Spinal cord (tissue), 10 donors: ENCODE data around the gene EIF4E1B. TPM values are rescaled to one million over a fixed set of nuclear protein-coding genes. Genes with fewer than 3 reads are reported as not detected.

Experiments used
- DNase-seq, 6 donors: peaks; one replicate each; pipeline versions ENCODE4 v3.0.0 to v3.0.0-alpha.2; 2013 to 2015; ENCODE audit warnings: low spot score in 6 of 6, low read depth in 4 of 6
- H3K27ac ChIP-seq: one replicate; pipeline ENCODE4 v1.5.1; 2013; ENCODE audit warnings: low read depth, low read length, control low read depth
- H3K27me3 ChIP-seq: one replicate; pipeline ENCODE4 v1.6.1; 2013; ENCODE audit warnings: low read length; ENCODE audit not compliant: control insufficient read depth, insufficient read depth
- H3K36me3 ChIP-seq: one replicate; pipeline ENCODE4 v1.6.1; 2013; ENCODE audit warnings: low read length; ENCODE audit not compliant: control insufficient read depth, insufficient read depth
- H3K4me1 ChIP-seq: one replicate; pipeline ENCODE4 v1.6.1; 2013; ENCODE audit warnings: low read length; ENCODE audit not compliant: control insufficient read depth, insufficient read depth
- H3K4me3 ChIP-seq: one replicate; pipeline ENCODE4 v1.5.1; 2013; ENCODE audit warnings: low read depth, low read length, control low read depth
- H3K9me3 ChIP-seq: one replicate; pipeline ENCODE4 v1.6.1; 2013; ENCODE audit warnings: low read length; ENCODE audit not compliant: control insufficient read depth, insufficient read depth
- WGBS: methylation state at CpG from one replicate; pipeline ENCODE4 v1.1.5; 2013; ENCODE audit warnings: missing lambda C conversion rate; ENCODE audit not compliant: insufficient coverage; 5-methylcytosine and 5-hydroxymethylcytosine counted together
- polyA plus RNA-seq, 2 donors: library from polyadenylated mRNA; unstranded; fragments of 120-200 nt; gene quantifications; one replicate each; pipeline ENCODE4 v1.2.1, GENCODE V29; 2013; ENCODE audit not compliant: insufficient read length in 2 of 2
- total RNA-seq, 2 donors: library from RNA; depleted of rRNA in 1 of 2; stranded (reverse); fragments of 120-200 nt in 1 of 2; fragments of >200 nt in 1 of 2; gene quantifications; one replicate each; pipeline versions ENCODE4 v1.2.3 to v1.2.4, GENCODE V29; 2013 to 2014
- donor health status: healthy.

Gene EIF4E1B
- total and polyA plus RNA-seq, 4 donors: 0.44 to 4.0 (median 1.6) TPM

- Histone ChIP-seq H3K27ac (no peak overlapping the region), H3K36me3 (no peaks in the 10 kb centered on the region), H3K27me3 (no peaks in the 10 kb centered on the region), H3K4me3 (no peak overlapping the region), H3K4me1 (peaks cover 31% of the 10 kb centered on the region), H3K9me3 (no peaks in the 10 kb centered on the region)
- DNase-seq: no peak
- WGBS: 80% methylated on average over 7 of the region's 11 CpGs
Observed at GRCh38 chr5:176643491-176644219, 13.2 kb downstream of the EIF4E1B start.

- Histone ChIP-seq H3K4me3 (no peak overlapping the region), H3K4me1 (peaks cover 34% of the 10 kb centered on the region), H3K36me3 (no peaks in the 10 kb centered on the region), H3K27ac (no peak overlapping the region), H3K27me3 (no peaks in the 10 kb centered on the region), H3K9me3 (no peaks in the 10 kb centered on the region)
- no peak for DNase-seq
- WGBS: 61% methylated on average over 7 of the region's 9 CpGs
Observed at GRCh38 chr5:176644294-176644693, 13.8 kb downstream of the EIF4E1B start.

- Histone ChIP-seq H3K4me1 (peaks cover 31% of the 10 kb centered on the region), H3K4me3 (no peak overlapping the region), H3K9me3 (no peaks in the 10 kb centered on the region), H3K27me3 (no peaks in the 10 kb centered on the region), H3K36me3 (peaks cover 6% of the 10 kb centered on the region), H3K27ac (no peak overlapping the region)
- 82% methylated on average over 18 of the region's 22 CpGs for WGBS
- DNase-seq: no peak
Observed at GRCh38 chr5:176644878-176645670, 14.6 kb downstream of the EIF4E1B start.

GRCh38 chr5:176646049-176646706 lies 15.7 kb downstream of the EIF4E1B start:
- H3K27ac ChIP-seq: no peak overlapping the region
- no peaks in the 10 kb centered on the region for H3K27me3 ChIP-seq
- no peaks in the 10 kb centered on the region for H3K9me3 ChIP-seq
- H3K4me3 ChIP-seq: no peak overlapping the region
- 97% methylated on average over 5 of the region's 7 CpGs for WGBS
- H3K36me3 ChIP-seq: peaks cover 15% of the 10 kb centered on the region
- DNase-seq: no peak
- H3K4me1 ChIP-seq: peaks cover 37% of the 10 kb centered on the region

GRCh38 chr5:176646707-176647029 lies 16.2 kb downstream of the EIF4E1B start:
- H3K27ac ChIP-seq: peak overlapping the region; percentile 76
- peak overlapping the region; percentile 44 for H3K4me3 ChIP-seq
- WGBS: 27% methylated on average over 11 of the region's 11 CpGs

GRCh38 chr5:176647030-176647842 lies 16.8 kb downstream of the EIF4E1B start, which contains the start of gene TSPAN17:
TSS of gene TSPAN17 (plus strand) at chr5:176647484. CDS start at chr5:176647616, 132 bp downstream.
- under 1% methylated on average over 58 of the region's 63 CpGs for WGBS

More at GRCh38 chr5:176646707-176647029, 16.2 kb downstream of the EIF4E1B start:
- Histone ChIP-seq H3K4me1 (peaks cover 42% of the 10 kb centered on the region), H3K36me3 (peaks cover 19% of the 10 kb centered on the region), H3K9me3 (no peaks in the 10 kb centered on the region), H3K27me3 (no peaks in the 10 kb centered on the region)
- DNase-seq: no peak

GRCh38 chr5:176647843-176648473 lies 17.5 kb downstream of the EIF4E1B start:
- DNase-seq: peak in 2 of 6 donors; percentile 51 to 70
- 4% methylated on average over 15 of the region's 20 CpGs for WGBS
- no peak overlapping the region for H3K27ac ChIP-seq

More at GRCh38 chr5:176647030-176647842, 16.8 kb downstream of the EIF4E1B start, which contains the start of gene TSPAN17:
- Histone ChIP-seq H3K4me1 (peaks cover 47% of the 10 kb centered on the region), H3K27ac (peak within 1 kb of the TSS; percentile 76), H3K9me3 (no peaks in the 10 kb centered on the region), H3K4me3 (peak within 1 kb of the TSS; percentile 72), H3K36me3 (peaks cover 21% of the 10 kb centered on the region), H3K27me3 (no peaks in the 10 kb centered on the region)
- peak; percentile 93 to 99 (median 98) for DNase-seq

GRCh38 chr5:176648474-176649194 lies 18.2 kb downstream of the EIF4E1B start:
- Histone ChIP-seq H3K27ac (no peak overlapping the region), H3K4me1 (peaks cover 55% of the 10 kb centered on the region), H3K4me3 (peak overlapping the region; percentile 72), H3K27me3 (no peaks in the 10 kb centered on the region), H3K36me3 (peaks cover 32% of the 10 kb centered on the region), H3K9me3 (no peaks in the 10 kb centered on the region)
- WGBS: 75% methylated on average over 12 of the region's 15 CpGs
- no peak for DNase-seq

More at GRCh38 chr5:176647843-176648473, 17.5 kb downstream of the EIF4E1B start:
- H3K4me1 ChIP-seq: peaks cover 53% of the 10 kb centered on the region
- H3K4me3 ChIP-seq: peak overlapping the region; percentile 72
- H3K36me3 ChIP-seq: peaks cover 26% of the 10 kb centered on the region
- H3K9me3 ChIP-seq: no peaks in the 10 kb centered on the region
- H3K27me3 ChIP-seq: no peaks in the 10 kb centered on the region
